Measurements from ENCODE around the gene MSH2. TPM values are rescaled to one million over a fixed set of nuclear protein-coding genes. Genes with fewer than 3 reads are reported as not detected.

The MSH2 gene
- total and polyA plus RNA-seq, 4 donors: 1.6 to 33.3 (median 3.8) TPM

DNA sequence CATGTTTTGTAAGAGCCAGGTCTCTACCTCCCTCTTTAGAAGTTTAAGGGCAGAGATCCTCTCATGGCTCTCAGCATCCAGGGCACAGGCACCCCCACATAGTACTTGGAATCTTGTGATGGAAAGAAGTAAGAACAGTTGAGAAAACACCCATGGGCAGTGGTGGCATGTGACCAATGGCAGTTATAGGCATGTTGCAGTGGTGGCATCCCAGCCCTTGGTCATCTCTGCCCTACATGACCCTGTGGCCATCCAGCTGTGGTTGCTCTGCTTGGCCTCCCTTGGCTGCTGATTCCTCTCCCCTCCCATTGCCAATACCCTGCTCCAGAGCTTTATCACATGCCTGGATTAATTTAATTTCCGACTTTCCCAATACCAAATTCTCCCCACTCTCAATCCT lies 13.3 kb upstream of the MSH2 start:
- H3K4me1 ChIP-seq (ENCODE audit: control insufficient read depth in 4 of 4, insufficient read depth in 4 of 4, low read length in 3 of 4): no peaks in the 10 kb centered on the region

More for the DNA sequence above, 13.3 kb upstream of the MSH2 start:
- Histone ChIP-seq H3K27me3 (ENCODE audit: control insufficient read depth in 4 of 4, insufficient read depth in 4 of 4, low read length in 3 of 4) (no peaks in the 10 kb centered on the region), H3K9me3 (ENCODE audit: control insufficient read depth in 4 of 4, low read length in 3 of 4) (no peaks in the 10 kb centered on the region), H3K36me3 (ENCODE audit: control insufficient read depth in 4 of 4, insufficient read depth in 3 of 4, low read depth in 1 of 4, low read length in 3 of 4) (no peaks in the 10 kb centered on the region), H3K4me3 (ENCODE audit: low read depth in 1 of 3, low read length in 3 of 3) (no peak overlapping the region), H3K9ac (ENCODE audit: low read depth in 1 of 2, low read length in 2 of 2) (no peak overlapping the region), H3K27ac (ENCODE audit: low read depth in 1 of 2, low read length in 2 of 2) (no peak overlapping the region)
- TF ChIP-seq TAF1 (conservative IDR thresholded peaks at IDR 0.05) (no peak), RXRA (IDR thresholded peaks at IDR 0.05) (no peak), YY1 (IDR thresholded peaks at IDR 0.05) (no peak), EGR1 (IDR thresholded peaks at IDR 0.05; ENCODE audit: low read depth in 2 of 2) (no peak), HNF4A (conservative IDR thresholded peaks at IDR 0.05) (no peak), NR2F2 (IDR thresholded peaks at IDR 0.05) (no peak), JUND (IDR thresholded peaks at IDR 0.05) (no peak), ATF3 (IDR thresholded peaks at IDR 0.05) (no peak), ZBTB33 (IDR thresholded peaks at IDR 0.05) (no peak), FOXA2 (IDR thresholded peaks at IDR 0.05) (no peak), GABPA (IDR thresholded peaks at IDR 0.05 in 1 of 2, conservative IDR thresholded peaks at IDR 0.05 in 1 of 2) (no peak), SP1 (IDR thresholded peaks at IDR 0.05) (no peak), FOXA1 (IDR thresholded peaks at IDR 0.05) (no peak), RAD21 (IDR thresholded peaks at IDR 0.05) (no peak), HNF4G (IDR thresholded peaks at IDR 0.05) (no peak)
- TF ChIP-seq, protein P1, sequence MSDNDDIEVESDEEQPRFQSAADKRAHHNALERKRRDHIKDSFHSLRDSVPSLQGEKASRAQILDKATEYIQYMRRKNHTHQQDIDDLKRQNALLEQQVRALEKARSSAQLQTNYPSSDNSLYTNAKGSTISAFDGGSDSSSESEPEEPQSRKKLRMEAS (IDR thresholded peaks at IDR 0.05): no peak
- TF ChIP-seq, protein P2, sequence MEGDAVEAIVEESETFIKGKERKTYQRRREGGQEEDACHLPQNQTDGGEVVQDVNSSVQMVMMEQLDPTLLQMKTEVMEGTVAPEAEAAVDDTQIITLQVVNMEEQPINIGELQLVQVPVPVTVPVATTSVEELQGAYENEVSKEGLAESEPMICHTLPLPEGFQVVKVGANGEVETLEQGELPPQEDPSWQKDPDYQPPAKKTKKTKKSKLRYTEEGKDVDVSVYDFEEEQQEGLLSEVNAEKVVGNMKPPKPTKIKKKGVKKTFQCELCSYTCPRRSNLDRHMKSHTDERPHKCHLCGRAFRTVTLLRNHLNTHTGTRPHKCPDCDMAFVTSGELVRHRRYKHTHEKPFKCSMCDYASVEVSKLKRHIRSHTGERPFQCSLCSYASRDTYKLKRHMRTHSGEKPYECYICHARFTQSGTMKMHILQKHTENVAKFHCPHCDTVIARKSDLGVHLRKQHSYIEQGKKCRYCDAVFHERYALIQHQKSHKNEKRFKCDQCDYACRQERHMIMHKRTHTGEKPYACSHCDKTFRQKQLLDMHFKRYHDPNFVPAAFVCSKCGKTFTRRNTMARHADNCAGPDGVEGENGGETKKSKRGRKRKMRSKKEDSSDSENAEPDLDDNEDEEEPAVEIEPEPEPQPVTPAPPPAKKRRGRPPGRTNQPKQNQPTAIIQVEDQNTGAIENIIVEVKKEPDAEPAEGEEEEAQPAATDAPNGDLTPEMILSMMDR (IDR thresholded peaks at IDR 0.05; ENCODE audit: low read depth, low read length, missing input control): no peak
- TF ChIP-seq, protein P3, sequence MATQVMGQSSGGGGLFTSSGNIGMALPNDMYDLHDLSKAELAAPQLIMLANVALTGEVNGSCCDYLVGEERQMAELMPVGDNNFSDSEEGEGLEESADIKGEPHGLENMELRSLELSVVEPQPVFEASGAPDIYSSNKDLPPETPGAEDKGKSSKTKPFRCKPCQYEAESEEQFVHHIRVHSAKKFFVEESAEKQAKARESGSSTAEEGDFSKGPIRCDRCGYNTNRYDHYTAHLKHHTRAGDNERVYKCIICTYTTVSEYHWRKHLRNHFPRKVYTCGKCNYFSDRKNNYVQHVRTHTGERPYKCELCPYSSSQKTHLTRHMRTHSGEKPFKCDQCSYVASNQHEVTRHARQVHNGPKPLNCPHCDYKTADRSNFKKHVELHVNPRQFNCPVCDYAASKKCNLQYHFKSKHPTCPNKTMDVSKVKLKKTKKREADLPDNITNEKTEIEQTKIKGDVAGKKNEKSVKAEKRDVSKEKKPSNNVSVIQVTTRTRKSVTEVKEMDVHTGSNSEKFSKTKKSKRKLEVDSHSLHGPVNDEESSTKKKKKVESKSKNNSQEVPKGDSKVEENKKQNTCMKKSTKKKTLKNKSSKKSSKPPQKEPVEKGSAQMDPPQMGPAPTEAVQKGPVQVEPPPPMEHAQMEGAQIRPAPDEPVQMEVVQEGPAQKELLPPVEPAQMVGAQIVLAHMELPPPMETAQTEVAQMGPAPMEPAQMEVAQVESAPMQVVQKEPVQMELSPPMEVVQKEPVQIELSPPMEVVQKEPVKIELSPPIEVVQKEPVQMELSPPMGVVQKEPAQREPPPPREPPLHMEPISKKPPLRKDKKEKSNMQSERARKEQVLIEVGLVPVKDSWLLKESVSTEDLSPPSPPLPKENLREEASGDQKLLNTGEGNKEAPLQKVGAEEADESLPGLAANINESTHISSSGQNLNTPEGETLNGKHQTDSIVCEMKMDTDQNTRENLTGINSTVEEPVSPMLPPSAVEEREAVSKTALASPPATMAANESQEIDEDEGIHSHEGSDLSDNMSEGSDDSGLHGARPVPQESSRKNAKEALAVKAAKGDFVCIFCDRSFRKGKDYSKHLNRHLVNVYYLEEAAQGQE (IDR thresholded peaks at IDR 0.05): no peak
- DNase-seq (ENCODE audit: low spot score): no peak
- 87% methylated on average over 1 of the region's 1 CpG for WGBS
